Dedifferentiated amniotic fluid mesenchymal stem cell (primary cell): ENCODE data around the gene EPB41.
"Not testable (repeated sequence)": the region's sequence is repeated elsewhere in the genome, so short reads cannot be mapped to it uniquely, and the experiment has no call there.

Source experiments
- DNase-seq: peaks from one replicate; pipeline ENCODE4 v3.0.0-alpha.2; 2016; ENCODE audit errors: extremely low spot score

EPB41 gene

GRCh38 chr1:29112705-29113412, 198.5 kb downstream of the EPB41 start:
- DNase-seq: no peak

- no peak for DNase-seq
These were observed 199.2 kb downstream of the EPB41 start for GRCh38 chr1:29113413-29114117.

- no peak for DNase-seq
These were observed 200.3 kb downstream of the EPB41 start for GRCh38 chr1:29114654-29115053.

- no peak for DNase-seq
These were observed 203.0 kb downstream of the EPB41 start for GRCh38 chr1:29117381-29117780.

GRCh38 chr1:29119121-29119929, 205.0 kb downstream of the EPB41 start:
- no peak for DNase-seq

GRCh38 chr1:29120367-29120766, 206.0 kb downstream of the EPB41 start:
- no peak for DNase-seq

GRCh38 chr1:29120947-29121485, 206.6 kb downstream of the EPB41 start:
- no peak for DNase-seq

GRCh38 chr1:29121516-29121935, 207.2 kb downstream of the EPB41 start:
- no peak for DNase-seq

- no peak for DNase-seq
These were observed 207.7 kb downstream of the EPB41 start for GRCh38 chr1:29121936-29122681.

GRCh38 chr1:29122682-29123052, 208.3 kb downstream of the EPB41 start:
- DNase-seq: peak; percentile 71

GRCh38 chr1:29123053-29123886, 208.9 kb downstream of the EPB41 start:
- peak; percentile 21 for DNase-seq

- DNase-seq: no peak
These were observed 209.6 kb downstream of the EPB41 start, which contains the start of gene TMEM200B for GRCh38 chr1:29123887-29124365. Gene TMEM200B, minus strand, starts transcription at chr1:29123903. Its CDS starts 2,075 bp downstream, at chr1:29121828.

GRCh38 chr1:29124366-29125236, 210.2 kb downstream of the EPB41 start:
- peak; percentile 68 for DNase-seq

GRCh38 chr1:29125237-29125641, 210.9 kb downstream of the EPB41 start:
- no peak for DNase-seq

- no peak for DNase-seq
These were observed 211.4 kb downstream of the EPB41 start for GRCh38 chr1:29125788-29126187.

GRCh38 chr1:29126198-29126597, 211.8 kb downstream of the EPB41 start:
- DNase-seq: no peak

GRCh38 chr1:29128739-29129138, 214.4 kb downstream of the EPB41 start:
- DNase-seq: no peak

GRCh38 chr1:29129916-29130315, 215.5 kb downstream of the EPB41 start:
- no peak for DNase-seq

- DNase-seq: not testable (repeated sequence)
These were observed 216.7 kb downstream of the EPB41 start for GRCh38 chr1:29131056-29131455.
